ENCODE results near the gene SDS.

Gene SDS

DNA sequence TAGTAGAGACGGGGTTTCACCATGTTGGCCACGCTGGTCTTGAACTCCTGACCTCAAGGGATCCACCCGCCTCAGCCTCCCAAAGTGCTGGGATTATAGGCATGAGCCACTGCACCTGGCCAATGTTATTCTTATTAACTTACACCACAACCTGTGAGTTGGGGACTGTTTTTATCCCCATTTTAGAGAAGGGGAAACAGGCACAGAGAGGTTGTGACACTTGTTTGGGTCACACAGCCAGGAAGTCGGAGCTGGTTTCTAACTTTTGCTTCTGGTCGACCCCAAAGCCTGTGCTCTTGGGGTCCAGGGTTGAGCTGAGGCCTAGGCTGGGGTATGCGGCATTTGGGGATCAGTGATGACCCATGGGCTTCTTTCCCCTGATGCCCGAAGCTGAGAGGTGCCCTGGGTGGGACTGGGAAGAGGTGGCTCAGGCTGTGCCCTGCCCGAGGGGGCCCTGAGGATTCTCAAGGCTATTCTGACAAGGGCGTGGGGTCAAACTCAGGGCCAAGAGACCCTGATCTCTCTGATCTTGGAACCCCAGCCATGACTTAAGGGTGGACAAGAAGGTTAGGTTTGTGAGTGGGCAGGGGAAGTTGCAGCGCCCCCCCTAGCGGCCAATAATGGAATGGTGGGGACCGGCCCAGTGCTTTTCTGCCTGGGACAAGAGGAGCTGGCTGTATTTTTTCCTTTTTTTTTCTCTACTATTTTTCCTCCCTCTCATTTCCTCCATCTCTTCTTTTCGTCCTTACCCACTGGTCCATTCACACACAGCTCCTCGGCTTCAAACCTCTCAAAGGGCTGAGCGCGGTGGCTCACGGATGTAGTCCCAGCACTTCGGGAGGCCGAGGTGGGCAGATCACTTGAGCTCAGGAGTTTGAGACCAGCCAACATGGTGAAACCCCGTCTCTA is 21.5 kb upstream of the SDS start:
- DNase-seq = no peak

DNA sequence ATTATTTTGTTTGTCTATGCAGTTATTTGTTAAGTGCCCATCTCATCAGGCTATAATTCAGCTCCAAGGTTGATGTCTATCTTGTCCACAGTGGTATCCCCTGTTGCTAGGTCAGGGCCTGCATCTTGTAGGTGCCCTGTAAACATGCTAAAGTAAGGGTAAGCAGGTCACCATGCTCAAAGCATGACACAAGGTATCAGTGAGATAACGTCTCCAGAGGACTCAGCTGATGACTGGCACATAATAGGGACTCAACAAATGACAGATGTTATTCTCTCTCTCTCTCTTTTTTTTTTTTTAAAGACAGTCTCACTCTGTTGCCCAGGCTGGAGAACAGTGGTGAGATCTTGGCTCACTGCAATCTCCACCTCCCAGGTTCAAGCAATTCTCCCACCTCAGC is 20.8 kb upstream of the SDS start:
- no peak for DNase-seq

DNA sequence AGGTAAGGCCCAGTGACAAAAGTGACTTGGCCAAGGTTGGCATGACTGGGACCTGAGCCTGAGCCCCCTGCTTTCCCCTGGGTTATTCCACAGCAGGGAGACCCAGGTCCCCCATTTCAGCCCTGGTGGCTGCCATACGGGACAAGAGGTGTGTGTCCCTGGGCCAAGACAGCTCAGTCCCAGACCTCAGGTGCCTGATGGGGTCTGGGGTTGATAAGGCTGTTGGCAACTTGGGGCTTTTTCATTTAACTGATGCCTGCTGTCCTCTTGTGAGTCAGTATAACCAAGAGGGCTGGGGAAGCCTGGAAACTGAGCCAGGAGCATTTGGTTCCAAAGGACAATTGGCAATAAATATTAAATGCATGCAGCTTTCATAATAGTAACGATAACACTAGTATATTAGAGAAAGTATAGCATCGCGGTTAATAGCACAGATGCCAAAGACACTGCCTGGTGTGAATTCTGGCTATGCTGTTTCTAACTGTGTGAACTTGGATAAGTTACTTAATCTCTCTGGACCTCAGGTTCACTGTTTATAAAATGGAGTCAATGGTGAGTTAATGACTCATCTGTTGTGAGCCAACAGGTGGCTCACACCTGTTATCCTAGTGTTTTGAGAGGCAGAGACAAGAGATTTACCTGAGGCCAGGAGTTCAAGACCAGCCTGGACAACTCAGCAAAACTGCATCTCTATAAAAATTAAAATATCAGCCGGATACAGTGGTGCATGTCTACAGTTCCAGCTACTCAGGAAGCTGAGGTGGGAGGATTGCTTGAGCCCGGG is 19.4 kb upstream of the SDS start:
- DNase-seq = no peak

DNA sequence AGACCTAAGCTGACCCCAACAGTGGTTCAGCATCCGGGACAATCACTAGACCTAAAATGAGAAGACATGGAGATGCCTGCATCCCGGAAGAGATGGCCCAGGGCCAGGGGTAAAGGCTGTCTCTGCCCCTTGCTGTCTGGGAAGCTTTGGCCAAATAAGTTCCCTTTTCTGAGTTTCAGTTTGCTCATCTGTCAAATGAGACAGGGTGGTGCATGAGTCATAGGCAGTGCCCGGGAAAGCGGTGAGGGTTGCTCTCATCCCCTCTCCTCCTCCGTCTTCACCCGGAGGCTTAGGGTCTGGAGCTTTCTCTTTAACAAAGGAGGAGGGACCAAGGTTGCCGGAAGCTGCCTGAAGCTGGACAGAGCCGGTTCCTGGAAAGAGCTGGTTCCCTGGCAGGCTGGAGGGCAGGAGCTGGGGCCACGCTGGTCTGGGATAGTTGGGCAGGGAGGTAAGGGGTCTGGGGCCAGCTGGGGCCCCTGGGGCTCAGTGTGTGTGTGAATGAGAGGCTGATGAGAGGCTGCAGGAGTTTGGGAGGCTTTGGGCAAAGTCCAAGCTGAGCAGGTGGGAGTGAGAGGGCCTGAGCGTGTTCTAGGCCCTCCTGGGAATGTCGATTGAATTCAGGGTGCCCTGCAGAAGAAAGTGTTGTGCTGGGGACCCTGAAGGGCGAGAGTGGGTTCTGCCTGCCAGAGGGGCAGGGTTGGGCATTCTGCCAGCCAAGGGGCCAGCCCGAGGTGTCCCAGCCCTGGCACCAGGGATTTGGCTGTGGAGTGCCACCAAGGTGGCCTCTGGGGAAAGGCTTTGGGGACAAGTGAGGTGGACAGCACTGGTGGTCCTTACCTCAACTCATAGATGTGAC is 18.6 kb upstream of the SDS start, which contains the start of gene SDSL:
Gene SDSL (plus strand): TSS at position 351 of the 856 bp plus-strand sequence. CDS start 5,603 bp downstream, outside the sequence.
- DNase-seq = peak; percentile 62

DNA sequence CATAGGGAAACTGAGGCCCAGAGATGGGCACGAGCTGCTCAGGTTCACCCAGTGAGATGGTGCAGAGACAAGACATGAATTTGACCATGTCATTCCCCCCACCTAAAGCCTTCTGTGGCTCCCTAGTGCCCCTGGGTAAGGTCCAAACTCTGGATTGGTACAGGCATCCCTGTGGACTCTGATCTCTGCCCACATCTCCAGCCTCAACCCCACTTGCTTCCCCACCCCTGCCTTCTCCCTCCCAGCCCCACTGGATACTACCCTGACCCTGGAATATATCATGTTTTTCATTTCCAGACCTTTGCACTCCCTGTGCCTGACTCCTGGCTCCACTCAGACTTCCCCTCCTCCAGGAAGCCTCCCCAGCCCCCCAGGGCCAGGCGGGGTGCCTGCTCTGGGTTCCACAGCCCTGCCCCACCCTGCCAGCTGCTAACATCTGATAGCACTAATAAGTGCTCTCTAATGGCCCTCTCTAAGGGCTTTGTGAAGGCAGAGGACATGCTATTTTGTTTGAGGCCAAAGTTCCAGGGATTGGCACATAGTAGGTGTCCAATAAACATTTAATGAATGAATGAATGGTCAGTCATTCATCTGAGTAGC is 17.4 kb upstream of the SDS start:
- DNase-seq = no peak

GRCh38 chr12:113418213-113418879 is 14.7 kb upstream of the SDS start:
- no peak for DNase-seq

DNA sequence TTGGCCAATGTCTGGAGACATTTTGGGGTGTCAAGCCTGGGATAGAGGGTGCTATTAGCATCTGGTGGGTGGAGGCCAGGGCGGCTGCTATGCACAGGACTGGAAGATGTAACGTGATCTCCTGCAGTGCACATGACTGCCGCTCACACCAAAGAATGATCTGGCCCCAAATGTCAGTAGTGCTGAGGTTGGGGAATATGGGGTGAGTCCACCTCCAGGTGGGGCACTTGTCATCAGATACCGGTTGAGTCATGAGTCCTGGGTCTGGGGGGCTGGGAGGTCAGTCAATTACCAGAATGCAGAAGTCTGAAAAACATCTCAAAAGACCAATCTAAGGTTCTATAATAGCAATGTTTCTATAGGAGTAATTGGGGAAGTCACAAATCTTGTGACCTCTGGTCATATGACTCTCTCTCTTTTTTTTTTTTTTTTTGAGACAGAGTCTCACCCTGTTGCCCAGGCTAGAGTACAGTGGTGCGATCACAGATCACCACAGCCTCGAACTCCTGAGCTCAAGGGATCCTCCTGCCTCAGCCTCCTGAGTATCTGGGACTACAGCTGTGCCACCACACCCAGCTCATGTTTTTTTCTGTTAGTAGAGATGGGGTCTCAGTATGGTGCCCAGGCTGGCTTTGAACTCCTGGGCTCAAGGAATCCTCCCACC is 12.5 kb upstream of the SDS start:
- DNase-seq = peak; percentile 33

GRCh38 chr12:113414519-113415038 is 10.9 kb upstream of the SDS start:
- no peak for DNase-seq

GRCh38 chr12:113413488-113413939 is 9.8 kb upstream of the SDS start:
- no peak for DNase-seq

GRCh38 chr12:113409462-113410124 is 5.9 kb upstream of the SDS start:
- DNase-seq = no peak

DNA sequence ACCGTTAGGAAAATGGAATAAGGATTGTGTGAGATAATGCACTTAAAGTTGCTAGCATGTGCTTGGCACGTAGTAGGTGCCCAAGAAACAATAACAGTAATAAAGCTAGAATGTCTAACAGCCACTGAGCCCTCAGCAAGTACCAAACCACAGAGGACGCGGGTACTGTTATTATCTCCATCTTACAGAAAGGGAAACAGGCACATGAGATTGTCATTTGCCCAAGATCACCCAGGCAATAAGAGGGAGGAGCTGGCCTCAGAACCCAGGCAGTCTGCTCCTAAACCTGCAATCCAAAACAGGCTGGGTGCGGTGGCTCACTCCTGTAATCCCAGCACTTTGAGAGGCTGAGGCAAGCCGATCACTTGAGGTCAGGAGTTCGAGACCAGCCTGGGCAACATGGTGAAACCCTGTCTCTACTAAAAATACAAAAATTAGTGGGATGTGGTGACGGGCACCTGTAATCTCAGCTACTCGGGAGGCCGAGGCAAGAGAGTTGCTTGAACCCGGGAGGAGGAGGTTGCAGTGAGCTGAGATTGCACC is 5.1 kb upstream of the SDS start:
- no peak for DNase-seq

GRCh38 chr12:113407931-113408600 is 4.4 kb upstream of the SDS start:
- no peak for DNase-seq

- no peak for DNase-seq
Measured at GRCh38 chr12:113405694-113406093, 2.0 kb upstream of the SDS start.

- DNase-seq = no peak
Measured at GRCh38 chr12:113402586-113403260, 964 bp downstream of the SDS start.

GRCh38 chr12:113401066-113402000 is 2.4 kb downstream of the SDS start:
- no peak for DNase-seq

DNA sequence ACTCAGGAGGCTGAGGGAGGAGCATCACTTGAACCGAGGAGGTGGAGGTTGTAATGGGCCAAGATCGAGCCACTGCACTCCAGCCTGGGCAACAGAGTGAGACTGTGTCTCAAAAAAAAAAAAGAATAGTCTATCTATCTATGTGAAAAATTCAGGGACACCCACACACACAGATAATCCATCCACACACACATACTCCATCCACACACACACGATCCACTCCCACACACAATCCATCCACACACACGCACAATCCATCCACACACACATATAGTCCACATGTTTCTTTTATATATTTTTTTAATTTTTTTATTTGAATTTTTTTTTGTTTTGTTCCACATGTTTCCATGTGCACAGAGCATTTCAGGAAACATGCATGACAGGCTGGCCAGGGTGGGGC is 3.3 kb downstream of the SDS start:
- no peak for DNase-seq

DNA sequence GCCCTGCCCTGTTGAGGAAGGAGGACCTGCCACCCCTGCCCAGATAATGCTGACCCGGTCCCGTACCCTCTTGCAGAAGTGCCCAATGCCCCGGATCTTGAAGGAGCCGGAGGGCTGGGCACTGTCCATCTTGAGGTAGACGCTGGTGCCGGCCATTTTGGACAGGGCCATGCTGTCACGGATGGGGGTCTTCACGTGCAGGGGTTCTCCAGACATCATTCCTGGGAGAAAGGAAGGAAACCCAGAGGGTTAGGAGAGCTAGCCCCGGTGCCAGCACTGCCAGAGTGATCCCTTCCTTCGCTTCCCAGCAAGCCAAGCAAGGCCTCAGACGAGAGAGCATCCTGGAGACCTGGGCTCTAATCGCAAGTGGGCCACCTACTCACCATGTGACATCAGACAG is 4.2 kb downstream of the SDS start:
- DNase-seq = no peak
